GM21526 (cell line): ENCODE data around the gene SHISA9.

Experiments used
- ATAC-seq: cut with Tn5 transposase; IDR thresholded peaks from one replicate; pipeline ENCODE4 v1.9.1; 2021; ENCODE audit warnings: moderate library complexity; ENCODE audit not compliant: unreplicated experiment, low FRiP score

Gene SHISA9

DNA sequence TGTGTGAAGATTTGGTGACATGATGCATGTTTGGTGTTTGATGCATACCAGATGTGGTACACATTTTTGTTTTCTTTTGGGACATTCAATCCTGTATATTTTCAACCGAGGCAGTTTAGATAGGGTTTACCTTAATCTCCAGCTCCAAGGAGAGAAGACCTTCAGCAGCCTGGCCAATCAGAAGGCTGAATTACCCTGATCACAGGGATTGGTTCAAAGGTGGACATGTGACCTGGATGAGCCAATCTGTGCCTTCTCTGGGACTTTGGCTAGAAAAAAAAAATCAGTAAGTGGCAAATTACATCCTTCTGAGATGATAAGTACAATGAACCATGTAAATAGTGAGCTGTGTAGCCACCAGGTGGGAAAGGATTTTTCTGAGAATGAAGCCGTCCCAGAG lies 205.1 kb downstream of the SHISA9 start:
- ATAC-seq = no peak

- ATAC-seq = no peak
These were observed 206.7 kb downstream of the SHISA9 start for GRCh38 chr16:13108126-13108525.

DNA sequence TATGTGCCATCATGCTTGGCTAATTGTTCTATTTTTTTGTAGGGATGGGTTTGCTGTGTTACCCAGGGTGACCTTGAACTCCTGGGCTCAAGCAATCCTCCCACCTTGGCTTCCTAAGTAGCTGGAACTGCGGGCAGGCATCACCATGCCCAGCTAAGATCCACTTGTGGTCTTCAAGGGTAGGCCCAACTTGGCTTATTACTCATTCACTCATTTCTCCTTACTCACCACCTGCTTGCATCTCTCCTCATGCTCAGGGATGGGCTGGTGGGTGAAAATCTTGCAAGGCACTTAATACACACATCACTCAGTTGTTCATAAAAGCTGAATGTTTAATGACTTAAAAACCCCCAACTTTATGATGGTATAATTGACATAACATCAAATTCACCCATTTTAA lies 207.8 kb downstream of the SHISA9 start:
- no peak for ATAC-seq

- ATAC-seq = no peak
These were observed 208.9 kb downstream of the SHISA9 start for GRCh38 chr16:13110124-13110796.

DNA sequence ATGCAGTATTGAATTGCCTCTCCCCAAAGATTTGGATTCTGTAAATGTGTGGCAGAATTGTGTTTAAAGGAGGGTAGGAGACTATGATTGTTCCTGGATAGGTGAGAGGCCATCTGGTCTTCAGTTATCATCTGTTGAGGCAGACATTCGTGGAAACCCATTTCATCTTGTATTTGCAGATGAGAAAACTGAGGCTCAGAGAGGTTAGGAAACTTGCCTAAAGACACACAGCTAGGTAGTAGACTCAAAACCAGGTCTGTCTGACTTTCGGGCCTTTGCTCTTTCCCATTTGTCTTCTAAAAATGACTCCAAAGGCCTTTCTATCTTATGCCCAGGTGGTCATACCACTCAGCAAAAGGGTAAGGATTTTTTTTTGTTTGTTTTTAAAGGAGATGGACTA lies 210.3 kb downstream of the SHISA9 start:
- ATAC-seq = no peak

- ATAC-seq = no peak
These were observed 212.3 kb downstream of the SHISA9 start for GRCh38 chr16:13113741-13114140.

- ATAC-seq = no peak
These were observed 216.7 kb downstream of the SHISA9 start for GRCh38 chr16:13118091-13118490.

DNA sequence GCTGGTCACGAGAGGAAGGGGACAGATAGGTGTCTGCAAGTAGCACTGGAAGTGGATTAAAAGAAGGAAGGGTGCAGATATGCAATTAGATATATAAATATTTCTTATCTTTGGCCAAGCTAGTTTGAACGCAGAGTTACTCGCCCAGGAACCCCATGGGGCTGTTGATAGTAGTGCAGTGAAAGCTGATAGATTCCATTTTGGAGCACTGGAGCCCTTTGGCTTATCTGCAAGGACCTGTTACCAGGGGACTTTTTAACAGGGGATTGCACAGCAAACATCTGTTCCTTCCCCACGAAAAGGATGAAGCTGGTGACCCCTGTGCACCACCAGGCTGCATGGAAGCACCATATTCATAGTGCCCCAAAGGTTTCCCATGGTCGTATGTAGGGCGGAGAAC lies 218.7 kb downstream of the SHISA9 start:
- no peak for ATAC-seq

- ATAC-seq = no peak
These were observed 219.2 kb downstream of the SHISA9 start for GRCh38 chr16:13120557-13120956.

DNA sequence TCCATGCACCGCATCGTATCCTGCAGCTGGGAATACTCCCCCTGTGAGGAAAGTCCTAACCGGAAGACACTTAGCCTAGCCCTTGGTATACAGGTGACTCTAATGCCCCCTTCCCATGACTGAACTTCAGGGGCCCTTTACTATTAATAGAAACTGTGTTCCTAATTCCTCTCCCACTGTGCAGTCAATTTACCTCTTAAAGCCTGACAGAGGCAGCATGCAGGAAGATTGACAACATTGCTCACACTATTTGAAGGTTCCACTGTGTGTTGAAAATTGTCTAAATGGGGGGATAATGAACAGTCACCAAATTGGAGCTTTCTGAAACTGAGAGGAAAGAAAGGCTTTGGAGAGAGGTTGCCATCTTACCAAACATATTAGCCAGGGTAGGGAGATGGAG lies 222.6 kb downstream of the SHISA9 start:
- ATAC-seq = no peak

DNA sequence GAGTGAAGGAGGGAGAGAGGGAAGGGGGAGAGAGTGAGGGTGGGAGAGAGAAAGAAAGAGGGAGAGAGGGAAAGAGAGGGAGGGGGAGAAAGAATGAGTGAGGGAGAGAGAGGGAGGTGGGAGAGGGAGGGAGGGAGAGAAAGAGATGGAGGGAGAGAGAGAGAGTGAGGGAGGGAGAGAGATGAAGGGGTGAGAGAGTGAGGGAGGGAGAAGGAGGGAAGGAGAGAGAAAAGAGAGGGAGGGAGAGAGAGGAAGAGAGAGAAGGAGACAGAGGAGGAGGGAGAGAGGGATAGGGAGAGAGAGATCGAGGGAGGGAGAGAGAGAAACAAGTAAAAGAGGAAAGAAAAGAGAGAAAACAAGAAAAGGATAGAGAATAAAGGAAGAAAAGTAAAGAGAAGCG lies 225.7 kb downstream of the SHISA9 start:
- ATAC-seq = no peak

DNA sequence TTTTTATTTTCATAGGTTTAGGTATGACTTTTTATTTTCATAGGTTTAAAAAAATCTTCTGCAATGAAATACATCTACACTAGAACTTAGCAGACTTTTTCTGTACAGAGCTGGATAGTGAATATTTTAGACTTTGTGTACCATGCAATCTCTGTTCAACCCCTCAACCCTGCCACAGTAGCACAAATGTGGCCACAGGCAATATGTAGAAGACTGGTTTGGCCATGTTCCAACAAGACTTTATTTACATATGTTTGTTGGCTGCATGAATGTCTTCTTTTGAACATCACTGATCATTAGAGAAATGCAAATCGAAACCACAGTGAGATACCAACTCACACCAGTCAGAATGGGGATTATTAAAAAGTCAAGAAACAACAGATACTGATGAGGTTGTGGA lies 229.2 kb downstream of the SHISA9 start:
- ATAC-seq = no peak

DNA sequence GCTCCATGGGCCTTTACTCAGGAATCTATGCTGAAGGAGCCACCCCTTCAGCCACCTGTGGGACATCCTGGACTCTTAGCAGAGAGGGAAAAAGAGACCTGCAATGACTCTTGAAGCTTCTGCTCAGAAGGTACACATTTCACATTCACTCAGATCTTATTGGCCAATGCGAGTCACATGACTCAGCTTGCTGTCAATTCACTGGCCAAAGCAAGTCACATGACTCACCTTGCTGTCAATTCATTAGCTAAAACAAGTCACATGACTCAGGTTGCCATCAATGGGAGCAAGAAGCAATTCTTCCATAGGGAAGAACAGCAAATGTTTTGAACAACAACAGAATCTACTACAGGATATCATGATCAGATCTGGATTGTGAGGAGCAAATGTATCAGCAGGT lies 233.4 kb downstream of the SHISA9 start:
- ATAC-seq = no peak

DNA sequence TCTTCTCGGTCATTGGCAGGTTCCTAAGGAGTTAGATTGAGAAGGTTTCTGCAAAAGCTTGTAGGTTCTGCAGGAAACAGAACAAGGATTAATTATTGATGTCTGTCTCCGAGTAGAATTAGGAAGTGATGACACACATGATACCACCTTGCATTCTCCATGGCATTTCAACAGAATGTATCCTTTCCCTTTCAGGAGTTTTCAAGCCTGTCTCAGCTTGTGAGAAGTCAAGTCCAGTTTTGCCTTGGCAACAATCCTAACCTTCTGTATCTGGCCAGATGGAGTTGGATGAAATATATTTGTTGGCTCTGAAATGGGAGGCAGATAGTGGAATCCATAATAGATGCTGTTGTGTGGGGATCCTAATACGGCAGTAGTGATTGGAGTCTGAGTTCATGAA lies 235.5 kb downstream of the SHISA9 start:
- no peak for ATAC-seq

DNA sequence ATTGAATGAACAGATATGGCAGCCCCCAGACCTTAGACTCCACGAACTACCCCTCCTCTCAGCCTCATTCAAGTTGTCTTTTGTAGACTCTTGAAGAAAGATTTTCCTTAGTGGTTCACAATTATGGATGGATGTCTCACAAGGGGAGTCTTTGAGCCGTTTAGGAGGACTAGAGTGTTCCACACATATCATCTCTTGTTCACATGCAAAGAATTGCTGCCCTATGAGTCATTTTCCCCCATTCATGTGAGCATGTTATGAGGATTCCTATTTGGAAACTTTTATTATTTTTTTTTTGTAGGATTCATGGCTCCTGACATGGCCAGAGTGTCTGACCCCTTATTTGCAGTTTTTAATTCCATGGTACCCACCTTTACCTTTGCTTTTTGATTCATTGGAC lies 237.1 kb downstream of the SHISA9 start:
- no peak for ATAC-seq

DNA sequence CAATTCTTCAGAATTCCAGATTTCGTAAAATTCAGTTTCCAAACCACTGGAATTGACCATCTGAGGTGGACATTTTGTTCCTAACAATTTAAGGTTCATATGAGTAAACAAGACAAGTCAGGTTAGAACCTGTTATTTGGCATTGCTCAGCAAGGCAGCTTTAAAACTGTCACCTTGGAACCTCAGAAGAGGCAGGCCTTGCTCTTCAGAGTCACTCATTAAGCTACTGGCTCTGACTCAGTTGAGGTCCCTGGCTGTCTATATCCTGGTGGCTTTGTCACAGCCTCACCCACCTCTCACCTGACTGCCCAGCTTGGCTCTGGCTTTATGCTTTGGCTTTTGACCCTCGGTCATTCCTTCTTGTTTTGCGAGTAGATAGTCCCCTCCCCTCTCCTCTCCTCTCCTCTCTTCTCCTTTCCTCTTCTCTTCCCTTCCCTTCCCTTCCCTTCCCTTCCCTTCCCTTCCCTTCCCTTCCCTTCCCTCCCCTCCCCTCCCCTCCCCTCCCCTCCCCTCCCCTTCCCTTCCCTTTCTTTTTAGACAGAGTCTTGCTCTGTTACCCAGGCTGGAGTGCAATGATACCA lies 238.4 kb downstream of the SHISA9 start:
- no peak for ATAC-seq

DNA sequence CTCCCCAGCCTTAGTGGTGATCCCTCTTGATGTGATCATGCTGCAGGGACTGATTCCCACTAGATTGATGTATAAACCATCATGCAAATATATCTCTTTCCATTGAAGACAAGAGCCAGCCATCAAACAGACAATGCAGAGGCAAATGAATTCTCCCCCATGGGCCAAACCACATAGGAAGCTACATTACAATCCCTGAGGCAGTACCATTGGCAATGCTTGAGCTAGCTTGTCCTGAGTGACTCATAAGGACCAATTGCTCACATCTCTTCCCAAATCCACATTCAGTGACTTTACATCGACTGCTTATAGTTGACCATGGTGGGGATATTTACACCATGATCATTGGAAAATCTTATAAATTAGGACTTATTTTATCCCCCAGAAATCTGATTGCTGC lies 242.2 kb downstream of the SHISA9 start:
- ATAC-seq = no peak

DNA sequence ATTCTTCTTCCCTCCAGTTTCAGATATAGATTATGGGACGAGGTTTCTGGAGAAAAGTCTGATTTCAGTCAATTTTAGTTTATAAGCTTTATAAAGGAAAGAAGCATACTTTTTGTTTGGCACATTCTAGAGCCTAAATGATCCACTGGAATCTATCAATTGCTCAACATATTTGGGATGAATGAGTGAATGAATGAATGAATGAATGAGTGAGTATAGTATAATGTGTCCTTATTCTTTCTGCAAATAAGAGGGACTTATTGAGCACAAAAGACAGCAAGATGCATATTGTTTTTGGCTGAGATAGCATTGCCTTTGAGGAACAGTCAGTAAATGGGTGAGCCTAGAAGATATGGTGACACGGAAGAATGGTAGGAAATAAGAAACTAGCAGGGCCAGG lies 245.4 kb downstream of the SHISA9 start:
- no peak for ATAC-seq

DNA sequence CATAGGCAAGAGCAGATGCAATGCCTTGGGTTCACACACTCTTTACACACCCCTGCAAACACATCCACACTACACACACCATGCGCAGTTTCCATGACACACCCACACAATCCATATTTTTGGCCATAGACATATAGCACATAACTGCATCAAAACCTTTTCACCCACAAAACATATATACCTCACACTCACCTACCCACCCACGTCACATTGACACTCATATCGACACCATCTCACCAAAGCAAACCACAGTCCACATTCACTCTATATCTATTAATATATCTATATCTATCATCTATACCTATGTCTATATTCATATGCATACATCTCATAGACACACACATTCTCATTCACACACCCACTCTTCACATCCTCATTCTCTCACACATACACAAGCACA lies 246.9 kb downstream of the SHISA9 start:
- no peak for ATAC-seq

GRCh38 chr16:13148836-13149235 lies 247.4 kb downstream of the SHISA9 start:
- no peak for ATAC-seq

DNA sequence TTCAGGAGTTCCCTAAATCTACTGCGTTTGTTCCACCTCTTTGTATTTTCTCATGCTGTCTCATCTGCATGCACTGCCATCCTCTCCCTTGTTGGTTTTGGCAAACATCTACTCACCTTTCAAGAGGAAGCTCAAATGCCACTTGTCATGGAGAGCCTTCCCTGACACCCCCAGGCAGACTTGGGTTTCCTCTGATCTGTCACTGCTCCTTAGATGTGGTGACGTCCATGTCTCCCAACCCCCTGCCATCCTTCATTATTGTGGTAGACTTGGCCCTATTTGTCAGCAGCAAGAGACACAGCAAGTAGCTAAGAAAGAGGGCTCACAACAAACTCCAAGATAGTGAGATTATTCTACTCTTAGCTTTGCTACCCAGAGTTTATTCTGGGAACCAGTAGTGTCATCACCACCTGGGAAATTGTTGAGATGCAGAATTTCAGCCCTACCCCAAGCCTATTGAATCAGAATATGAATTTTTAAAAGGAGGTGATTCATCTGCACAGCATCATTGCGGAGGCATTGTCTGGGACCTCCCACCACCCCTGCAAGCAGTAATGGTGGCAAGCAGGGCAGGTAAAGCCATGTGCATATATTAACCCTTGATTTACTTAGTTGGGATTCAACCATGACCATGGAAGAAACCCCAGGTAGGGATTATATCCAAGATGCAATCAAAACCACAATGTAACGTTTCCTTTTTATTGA lies 248.9 kb downstream of the SHISA9 start:
- no peak for ATAC-seq

GRCh38 chr16:13153696-13154095 lies 252.3 kb downstream of the SHISA9 start:
- ATAC-seq = no peak
